C4-2B (cell line): ENCODE results near the gene BACE1-AS.

ENCODE experiments used
- ZFX ChIP-seq: fragments of 450-650 bp; IDR thresholded peaks from 2 replicates; pipeline ENCODE4 v1.6.1; 2017
- TF ChIP-seq, protein P1 (sequence below): fragments of 450-650 bp; conservative IDR thresholded peaks from 2 replicates; pipeline ENCODE4 v1.5.1; 2017; ENCODE audit warnings: mild to moderate bottlenecking

DNA sequence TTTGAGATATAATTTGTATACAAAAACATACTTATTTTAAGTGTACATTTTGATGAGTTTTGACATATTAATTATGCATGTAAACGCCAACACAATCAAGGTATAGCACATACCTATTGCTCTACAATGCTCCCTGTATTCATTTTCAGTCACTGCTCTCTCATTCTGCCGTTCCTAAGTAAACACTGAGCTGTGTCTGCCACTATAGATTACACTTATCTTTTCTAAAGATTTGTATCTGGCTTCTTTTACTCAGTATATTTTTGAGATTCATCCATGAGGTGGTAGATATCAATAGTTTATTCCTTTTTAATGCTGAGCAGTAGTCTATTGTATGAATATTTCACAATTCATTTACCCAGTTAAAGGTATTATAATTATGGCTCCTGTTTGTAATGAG is 25.4 kb upstream of the BACE1-AS start:
- TF ChIP-seq, protein P1, sequence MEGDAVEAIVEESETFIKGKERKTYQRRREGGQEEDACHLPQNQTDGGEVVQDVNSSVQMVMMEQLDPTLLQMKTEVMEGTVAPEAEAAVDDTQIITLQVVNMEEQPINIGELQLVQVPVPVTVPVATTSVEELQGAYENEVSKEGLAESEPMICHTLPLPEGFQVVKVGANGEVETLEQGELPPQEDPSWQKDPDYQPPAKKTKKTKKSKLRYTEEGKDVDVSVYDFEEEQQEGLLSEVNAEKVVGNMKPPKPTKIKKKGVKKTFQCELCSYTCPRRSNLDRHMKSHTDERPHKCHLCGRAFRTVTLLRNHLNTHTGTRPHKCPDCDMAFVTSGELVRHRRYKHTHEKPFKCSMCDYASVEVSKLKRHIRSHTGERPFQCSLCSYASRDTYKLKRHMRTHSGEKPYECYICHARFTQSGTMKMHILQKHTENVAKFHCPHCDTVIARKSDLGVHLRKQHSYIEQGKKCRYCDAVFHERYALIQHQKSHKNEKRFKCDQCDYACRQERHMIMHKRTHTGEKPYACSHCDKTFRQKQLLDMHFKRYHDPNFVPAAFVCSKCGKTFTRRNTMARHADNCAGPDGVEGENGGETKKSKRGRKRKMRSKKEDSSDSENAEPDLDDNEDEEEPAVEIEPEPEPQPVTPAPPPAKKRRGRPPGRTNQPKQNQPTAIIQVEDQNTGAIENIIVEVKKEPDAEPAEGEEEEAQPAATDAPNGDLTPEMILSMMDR: no peak
- no peak for TF ChIP-seq ZFX
